Measurements from ENCODE around the gene LRRC9. TPM values are rescaled to one million over a fixed set of nuclear protein-coding genes. Genes with fewer than 3 reads are reported as not detected.
"Not testable (repeated sequence)": the region's sequence is repeated elsewhere in the genome, so short reads cannot be mapped to it uniquely, and the experiment has no call there.

Gene LRRC9
- total RNA-seq, 4 donors from 2014 or later, result not detected

DNA sequence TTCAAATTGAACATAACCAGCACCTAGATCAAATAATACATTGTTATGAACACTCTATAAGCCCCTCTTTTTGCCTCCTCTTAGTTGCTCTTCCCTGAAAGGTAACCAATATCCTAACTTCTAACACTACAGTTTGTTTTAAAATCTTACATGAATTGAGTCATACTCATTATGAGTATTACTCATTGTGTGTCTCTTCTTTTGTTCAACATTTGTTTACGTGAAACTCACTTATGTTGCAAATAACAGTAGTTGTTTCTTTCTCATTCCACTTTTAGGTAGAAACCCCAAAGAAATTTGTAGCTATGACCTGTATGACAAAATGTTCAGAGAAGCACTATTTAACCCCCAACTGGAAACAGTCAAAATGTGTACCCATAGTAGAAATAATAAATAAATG is 6.6 kb downstream of the LRRC9 start:
- WGBS, result 96% methylated on average over 1 of the region's 1 CpG
- Histone ChIP-seq H3K27me3 (no peaks in the 10 kb centered on the region), H3K36me3 (no peaks in the 10 kb centered on the region), H3K4me3 (no peak overlapping the region), H3K9me3 (no peaks in the 10 kb centered on the region), H3K4me1 (no peaks in the 10 kb centered on the region), H3K27ac (replicated peaks in 1 of 4) (no peak overlapping the region)
- no peak for TF ChIP-seq POLR2AphosphoS5 (IDR thresholded peaks at IDR 0.05)
- TF ChIP-seq, protein P1, sequence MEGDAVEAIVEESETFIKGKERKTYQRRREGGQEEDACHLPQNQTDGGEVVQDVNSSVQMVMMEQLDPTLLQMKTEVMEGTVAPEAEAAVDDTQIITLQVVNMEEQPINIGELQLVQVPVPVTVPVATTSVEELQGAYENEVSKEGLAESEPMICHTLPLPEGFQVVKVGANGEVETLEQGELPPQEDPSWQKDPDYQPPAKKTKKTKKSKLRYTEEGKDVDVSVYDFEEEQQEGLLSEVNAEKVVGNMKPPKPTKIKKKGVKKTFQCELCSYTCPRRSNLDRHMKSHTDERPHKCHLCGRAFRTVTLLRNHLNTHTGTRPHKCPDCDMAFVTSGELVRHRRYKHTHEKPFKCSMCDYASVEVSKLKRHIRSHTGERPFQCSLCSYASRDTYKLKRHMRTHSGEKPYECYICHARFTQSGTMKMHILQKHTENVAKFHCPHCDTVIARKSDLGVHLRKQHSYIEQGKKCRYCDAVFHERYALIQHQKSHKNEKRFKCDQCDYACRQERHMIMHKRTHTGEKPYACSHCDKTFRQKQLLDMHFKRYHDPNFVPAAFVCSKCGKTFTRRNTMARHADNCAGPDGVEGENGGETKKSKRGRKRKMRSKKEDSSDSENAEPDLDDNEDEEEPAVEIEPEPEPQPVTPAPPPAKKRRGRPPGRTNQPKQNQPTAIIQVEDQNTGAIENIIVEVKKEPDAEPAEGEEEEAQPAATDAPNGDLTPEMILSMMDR (IDR thresholded peaks at IDR 0.05), result no peak
- no peak for TF ChIP-seq POLR2A (IDR thresholded peaks at IDR 0.05; ENCODE audit: low read depth)
- TF ChIP-seq EP300 (IDR thresholded peaks at IDR 0.05), result no peak
- DNase-seq (ENCODE audit: extremely low spot score), result no peak
- intact Hi-C loops (cut with DNase I), result no loop called here

DNA sequence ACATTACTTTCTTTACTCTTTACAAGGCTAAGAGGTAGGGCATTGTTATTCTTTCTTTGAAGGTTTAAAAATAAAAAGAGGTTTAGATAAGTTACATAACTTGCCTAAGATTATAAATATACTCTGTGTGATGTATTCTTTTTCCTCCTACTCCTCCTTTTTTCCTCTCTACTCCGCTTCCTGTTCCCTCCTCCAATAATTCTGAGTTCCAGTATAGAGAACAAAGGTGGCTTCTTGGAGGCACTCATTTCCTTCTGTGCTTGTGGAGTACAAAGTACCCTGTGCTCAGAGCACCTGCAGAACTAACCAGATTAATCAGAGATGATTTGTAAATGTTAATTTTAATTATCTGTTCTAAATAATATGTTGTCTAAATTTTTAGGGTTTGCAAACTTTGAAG is 11.3 kb downstream of the LRRC9 start:
- Histone ChIP-seq H3K27me3 (no peaks in the 10 kb centered on the region), H3K4me3 (no peak overlapping the region), H3K9me3 (no peaks in the 10 kb centered on the region), H3K4me1 (no peaks in the 10 kb centered on the region), H3K36me3 (no peaks in the 10 kb centered on the region), H3K27ac (replicated peaks in 1 of 4) (no peak overlapping the region)
- intact Hi-C loops (cut with DNase I), result no loop called here
- 68% methylated on average over 1 of the region's 1 CpG for WGBS
- TF ChIP-seq, protein P1 (IDR thresholded peaks at IDR 0.05), result no peak
- TF ChIP-seq POLR2AphosphoS5 (IDR thresholded peaks at IDR 0.05) (no peak), POLR2A (IDR thresholded peaks at IDR 0.05; ENCODE audit: low read depth) (no peak), EP300 (IDR thresholded peaks at IDR 0.05) (no peak)
- no peak for DNase-seq (ENCODE audit: extremely low spot score)

GRCh38 chr14:59936145-59936544 is 16.2 kb downstream of the LRRC9 start:
- no peak overlapping the region for H3K4me3 ChIP-seq
- no peak overlapping the region for H3K27ac ChIP-seq (replicated peaks in 1 of 4)
- no peaks in the 10 kb centered on the region for H3K9me3 ChIP-seq
- TF ChIP-seq EP300 (IDR thresholded peaks at IDR 0.05) (no peak), POLR2AphosphoS5 (IDR thresholded peaks at IDR 0.05) (no peak)
- H3K36me3 ChIP-seq, result no peaks in the 10 kb centered on the region
- DNase-seq (ENCODE audit: extremely low spot score), result no peak
- intact Hi-C loops (cut with DNase I), result no loop called here
- 83% methylated on average over 1 of the region's 1 CpG for WGBS
- no peaks in the 10 kb centered on the region for H3K27me3 ChIP-seq
- H3K4me1 ChIP-seq, result no peaks in the 10 kb centered on the region

DNA sequence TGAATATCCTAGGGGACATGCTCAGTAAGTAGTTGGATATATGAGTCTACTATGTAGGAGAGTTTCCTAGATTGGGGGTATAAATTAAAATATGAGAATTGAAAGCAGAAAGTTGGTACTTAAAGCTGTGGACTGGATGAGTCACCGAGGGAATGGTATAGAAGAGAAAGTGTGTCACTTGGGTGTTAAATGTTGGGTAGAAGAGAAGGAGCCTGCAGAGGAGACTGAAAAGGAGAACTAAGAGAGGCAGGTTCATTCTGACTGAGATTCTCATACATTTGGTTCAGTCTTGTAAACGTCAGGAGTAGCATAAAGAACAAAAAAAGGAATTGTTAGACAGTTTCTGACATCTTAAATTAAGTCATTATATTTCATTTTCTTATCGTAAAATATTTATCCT is 19.9 kb downstream of the LRRC9 start:
- no peaks in the 10 kb centered on the region for H3K36me3 ChIP-seq
- TF ChIP-seq POLR2A (IDR thresholded peaks at IDR 0.05; ENCODE audit: low read depth) (no peak), POLR2AphosphoS5 (IDR thresholded peaks at IDR 0.05) (no peak), EP300 (IDR thresholded peaks at IDR 0.05) (no peak)
- TF ChIP-seq, protein P1 (IDR thresholded peaks at IDR 0.05), result no peak
- no peak for DNase-seq (ENCODE audit: extremely low spot score)
- peaks cover 0 to 3% (median 0%) of the 10 kb centered on the region in 4 donors for H3K9me3 ChIP-seq
- no peaks in the 10 kb centered on the region for H3K27me3 ChIP-seq
- 74% methylated on average over 3 of the region's 3 CpGs for WGBS
- H3K27ac ChIP-seq (replicated peaks in 1 of 4), result no peak overlapping the region
- no peak overlapping the region for H3K4me3 ChIP-seq
- H3K4me1 ChIP-seq, result no peaks in the 10 kb centered on the region
- intact Hi-C loops (cut with DNase I), result no loop called here

GRCh38 chr14:59942296-59942862 is 22.4 kb downstream of the LRRC9 start:
- H3K27ac ChIP-seq (replicated peaks in 1 of 4); H3K4me1 ChIP-seq; DNase-seq (ENCODE audit: extremely low spot score); H3K4me3 ChIP-seq; intact Hi-C loops (cut with DNase I); H3K27me3 ChIP-seq; H3K9me3 ChIP-seq; H3K36me3 ChIP-seq: not testable (repeated sequence)
- 93% methylated on average over 10 of the region's 10 CpGs for WGBS

DNA sequence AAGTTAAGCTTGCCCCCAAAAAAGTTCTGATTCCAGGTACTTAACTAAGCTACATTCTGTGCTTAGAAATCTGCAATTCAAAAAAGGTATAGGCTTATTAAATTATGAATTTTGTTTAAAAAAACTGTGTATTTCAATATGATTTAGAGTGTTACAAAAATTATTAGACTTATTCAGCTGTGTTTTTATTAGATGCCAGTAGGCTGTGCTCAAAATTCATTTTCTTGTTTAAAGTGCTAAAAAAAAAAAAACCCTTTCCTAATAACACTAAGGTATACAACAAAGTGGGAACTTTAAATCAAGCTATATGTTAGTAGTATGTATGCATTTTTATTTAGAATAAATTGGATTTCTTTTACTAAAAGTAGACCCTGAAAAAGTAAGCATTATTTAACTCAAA is 25.0 kb downstream of the LRRC9 start:
- DNase-seq (ENCODE audit: extremely low spot score), result no peak
- H3K27me3 ChIP-seq, result no peaks in the 10 kb centered on the region
- peaks cover 0 to 3% (median 0%) of the 10 kb centered on the region in 4 donors for H3K9me3 ChIP-seq

GRCh38 chr14:59952141-59952540 is 32.2 kb downstream of the LRRC9 start:
- H3K36me3 ChIP-seq; intact Hi-C loops (cut with DNase I); H3K4me1 ChIP-seq; H3K27me3 ChIP-seq; H3K27ac ChIP-seq (replicated peaks in 1 of 4); DNase-seq (ENCODE audit: extremely low spot score); H3K4me3 ChIP-seq: not testable (repeated sequence)
- WGBS, result 81% methylated on average over 15 of the region's 30 CpGs
- peaks cover 0 to 30% (median 15%) of the 10 kb centered on the region in 4 donors for H3K9me3 ChIP-seq

More for the DNA sequence above, 25.0 kb downstream of the LRRC9 start:
- H3K27ac ChIP-seq (replicated peaks in 1 of 4), result no peak overlapping the region
- H3K4me3 ChIP-seq, result no peak overlapping the region
- intact Hi-C loops (cut with DNase I), result no loop called here
- H3K4me1 ChIP-seq, result no peaks in the 10 kb centered on the region
- no peaks in the 10 kb centered on the region for H3K36me3 ChIP-seq
- no peak for TF ChIP-seq POLR2AphosphoS5 (IDR thresholded peaks at IDR 0.05)
- no peak for TF ChIP-seq EP300 (IDR thresholded peaks at IDR 0.05)
- TF ChIP-seq, protein P1 (IDR thresholded peaks at IDR 0.05), result no peak
- TF ChIP-seq POLR2A (IDR thresholded peaks at IDR 0.05; ENCODE audit: low read depth), result no peak

GRCh38 chr14:59957890-59958289 is 37.9 kb downstream of the LRRC9 start:
- H3K27me3 ChIP-seq; H3K36me3 ChIP-seq; DNase-seq (ENCODE audit: extremely low spot score); H3K27ac ChIP-seq (replicated peaks in 1 of 4); H3K4me1 ChIP-seq; H3K4me3 ChIP-seq; intact Hi-C loops (cut with DNase I): not testable (repeated sequence)
- no CpG with 5 or more reads among the region's 4 CpGs for WGBS
- H3K9me3 ChIP-seq, result peaks cover 0 to 27% (median 15%) of the 10 kb centered on the region in 4 donors

All from esophagus muscularis mucosa (tissue), 4 donors.